Left hindlimb (tissue), 1 donor: Measurements from ENCODE around the gene PLD1.

Experiments
- DNase-seq: peaks from one replicate; pipeline ENCODE4 v3.0.0-alpha.2; 2018

PLD1 gene

DNA sequence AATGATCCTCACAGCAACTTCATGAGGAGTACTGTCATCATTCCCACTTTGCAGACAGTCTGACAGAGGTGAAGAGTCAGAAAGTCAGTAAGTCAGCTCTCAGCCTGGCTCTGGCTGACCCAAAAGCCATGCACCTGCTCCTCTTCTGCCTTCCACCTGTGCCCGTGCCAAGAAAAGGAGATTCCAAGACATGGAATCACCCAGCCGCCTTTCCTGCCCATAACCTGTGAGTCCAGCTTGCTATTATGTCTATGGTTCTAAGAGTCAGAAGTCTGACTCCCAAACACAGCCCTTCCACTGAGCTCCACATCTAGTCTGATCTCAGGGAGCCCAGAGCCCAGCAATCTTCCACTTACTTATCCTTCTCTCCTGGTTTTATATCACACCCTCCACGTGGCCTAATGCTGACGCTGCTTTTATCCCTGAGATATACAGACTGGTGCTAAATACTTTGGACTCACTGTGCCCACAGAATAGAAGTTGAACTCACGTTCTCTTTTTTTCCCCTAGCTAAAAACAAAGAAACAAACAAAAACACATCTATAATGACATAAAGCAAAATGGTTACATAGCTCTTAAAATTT lies 66.0 kb downstream of the PLD1 start:
- no peak for DNase-seq

DNA sequence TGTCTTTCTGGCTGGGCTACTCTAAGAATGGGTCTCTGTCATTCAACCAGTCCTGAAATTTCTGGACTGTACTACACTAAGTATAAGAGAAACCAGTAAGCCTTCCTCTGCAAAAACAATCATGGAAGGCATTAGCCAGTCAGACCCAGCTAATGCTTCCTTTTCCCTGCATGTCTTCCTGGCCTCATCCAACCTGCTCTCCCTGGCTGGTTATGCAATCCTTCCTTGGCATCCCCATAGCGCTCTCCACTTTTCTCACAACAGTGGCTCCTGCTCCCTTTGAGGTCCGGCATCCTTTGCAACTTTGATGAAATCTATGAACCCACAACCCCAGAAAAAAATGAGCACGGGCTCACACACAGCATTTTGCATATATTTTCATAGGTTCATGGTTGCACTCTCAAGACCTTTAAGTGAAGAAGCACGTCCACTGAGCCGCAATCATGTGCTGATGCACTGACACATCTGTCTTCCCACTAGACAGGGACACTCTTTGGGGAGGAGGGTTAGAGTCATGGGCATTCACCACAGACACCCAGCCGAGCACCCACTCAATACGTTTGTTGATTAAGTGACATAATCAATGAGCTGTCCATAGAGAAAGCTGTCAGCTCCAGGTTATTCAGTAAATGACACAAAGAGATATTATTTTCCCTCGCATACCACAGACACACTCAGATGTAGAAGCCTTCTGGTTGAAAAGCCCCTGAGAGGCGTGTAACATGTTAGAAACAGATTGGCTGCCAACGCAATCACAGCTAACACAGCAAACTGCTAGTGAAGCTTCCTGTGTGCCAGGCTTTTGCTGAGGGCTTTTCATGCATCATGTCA lies 66.7 kb downstream of the PLD1 start:
- no peak for DNase-seq

DNA sequence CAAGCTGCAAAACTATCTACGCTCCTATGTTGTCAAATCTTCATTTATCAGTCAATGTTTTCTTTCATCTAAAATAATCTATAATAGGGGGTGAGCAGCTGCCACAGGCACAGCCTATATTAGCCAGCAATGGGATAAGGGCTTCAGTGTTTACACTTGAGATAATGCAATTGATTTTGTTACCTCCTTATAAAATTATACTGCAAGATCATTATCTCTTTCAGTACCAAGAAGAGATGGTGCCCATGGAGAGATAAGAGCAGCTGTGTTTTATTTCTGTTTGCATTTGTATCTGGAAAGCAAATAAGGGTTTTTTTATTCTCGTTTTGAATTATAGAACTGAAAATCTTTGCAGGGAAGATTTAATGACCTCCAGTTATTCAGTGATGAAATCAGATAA lies 68.9 kb downstream of the PLD1 start:
- DNase-seq: no peak

DNA sequence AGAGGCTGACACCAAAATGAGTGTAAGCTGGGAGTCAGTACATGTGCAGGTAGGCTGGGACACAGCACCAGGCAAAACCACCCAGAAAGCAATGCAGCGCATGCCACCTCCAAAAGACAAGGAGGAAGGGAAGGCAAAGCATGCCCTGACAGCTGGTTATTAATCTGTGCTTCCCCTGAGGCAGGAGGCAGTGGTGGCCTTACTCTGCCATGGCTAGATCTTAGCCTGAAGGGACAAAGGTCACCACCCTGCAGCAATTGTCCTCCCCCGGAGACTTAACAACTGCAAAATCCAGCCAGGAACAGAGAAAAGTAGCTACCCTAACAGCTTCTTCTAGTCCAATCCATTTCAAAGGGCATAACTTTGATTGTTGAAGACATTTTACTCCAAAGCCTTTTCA lies 73.7 kb downstream of the PLD1 start:
- no peak for DNase-seq

DNA sequence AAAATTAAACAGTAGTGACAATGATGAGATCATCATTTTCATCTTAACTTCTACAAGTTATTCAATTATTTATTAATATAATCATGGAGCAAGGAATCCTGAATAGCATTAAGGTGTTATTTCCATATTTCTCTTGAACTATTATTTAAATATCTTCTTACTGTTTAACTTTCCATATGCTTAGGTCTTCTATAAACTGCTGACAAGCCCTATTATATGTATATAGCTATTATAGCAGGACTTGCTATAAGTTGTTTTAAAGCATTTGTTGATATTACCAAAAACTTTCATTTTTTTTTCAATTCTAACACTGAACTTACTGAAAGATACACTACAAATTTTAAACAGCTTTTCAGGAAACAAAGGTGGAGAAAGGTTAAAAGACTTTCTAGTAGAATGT lies 76.7 kb downstream of the PLD1 start:
- DNase-seq: no peak

DNA sequence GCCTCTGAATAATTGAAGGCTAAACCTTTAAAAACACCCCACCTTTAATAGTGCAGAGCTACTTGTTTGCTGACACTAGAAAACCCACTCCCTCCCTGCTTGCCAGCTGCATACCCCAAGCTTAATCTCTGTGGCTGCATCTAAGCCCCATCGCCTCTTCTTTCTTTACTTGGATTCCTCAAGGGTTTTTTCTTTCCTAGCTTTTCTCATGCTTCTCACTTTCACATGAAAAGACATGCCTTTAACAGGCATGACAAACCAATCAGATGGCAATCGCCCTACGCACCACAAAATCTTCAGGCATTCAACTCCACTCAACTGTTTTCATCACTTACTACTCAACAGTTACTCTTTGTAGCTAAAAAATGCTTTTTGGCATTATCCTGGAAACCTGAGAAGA lies 77.5 kb downstream of the PLD1 start:
- no peak for DNase-seq

DNA sequence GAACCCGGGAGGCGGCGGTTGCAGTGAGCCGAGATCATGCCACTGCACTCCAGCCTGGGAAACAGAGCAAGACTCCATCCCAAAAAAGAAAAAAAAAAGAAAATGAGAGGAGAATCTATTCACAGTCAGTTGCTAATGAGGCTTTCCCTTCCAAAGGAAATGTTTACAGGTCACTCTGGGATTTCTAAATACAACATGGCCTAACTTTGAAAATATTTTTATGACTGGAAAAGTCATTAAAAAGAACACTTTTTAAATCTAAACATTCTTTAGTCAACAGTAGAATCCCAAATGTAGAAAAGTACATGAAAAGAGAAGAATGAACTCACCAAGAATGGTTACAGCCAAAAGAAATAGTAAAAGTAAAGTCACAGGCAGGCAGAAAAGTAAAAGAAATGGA lies 78.6 kb downstream of the PLD1 start:
- DNase-seq: no peak

DNA sequence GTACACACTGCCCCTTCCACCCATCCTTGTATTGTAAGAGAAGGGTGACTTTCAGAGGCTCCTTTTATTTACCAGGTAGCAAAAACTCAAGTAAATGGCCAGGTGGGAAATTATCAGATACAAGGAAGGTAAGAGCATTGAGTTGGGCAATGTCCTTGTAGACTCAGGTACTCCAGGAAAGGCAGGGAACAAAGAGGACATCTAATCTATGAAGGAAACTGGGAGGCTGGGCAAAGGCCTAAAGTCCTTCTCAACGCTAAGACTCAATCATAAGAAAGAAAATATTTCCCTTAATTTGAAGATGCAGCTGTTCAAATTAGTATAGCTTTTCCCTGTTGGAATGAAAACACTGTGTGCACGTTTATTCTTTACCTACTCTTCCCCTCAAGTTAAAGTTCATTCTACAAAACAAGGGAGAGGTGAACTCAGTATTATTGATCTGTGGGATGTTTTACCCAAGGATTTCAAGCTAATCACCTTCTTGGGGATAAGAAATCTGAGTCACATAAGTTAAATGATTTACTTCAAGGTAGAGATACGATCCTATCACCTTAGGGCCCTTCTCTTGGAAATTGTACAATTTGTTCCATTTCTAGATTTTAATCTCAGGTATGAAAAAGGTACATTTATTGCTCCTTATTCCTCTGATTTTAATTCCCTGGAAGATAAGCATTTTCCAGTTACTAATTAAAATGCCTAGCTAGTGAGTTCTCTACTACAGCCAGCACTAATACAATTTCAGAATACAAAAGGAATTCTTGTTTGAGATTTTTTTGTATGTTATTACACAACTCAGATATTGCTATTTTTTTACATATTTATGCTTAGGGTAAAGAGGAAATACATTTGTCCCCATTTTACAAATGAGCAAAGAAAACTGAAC lies 80.6 kb downstream of the PLD1 start:
- no peak for DNase-seq

DNA sequence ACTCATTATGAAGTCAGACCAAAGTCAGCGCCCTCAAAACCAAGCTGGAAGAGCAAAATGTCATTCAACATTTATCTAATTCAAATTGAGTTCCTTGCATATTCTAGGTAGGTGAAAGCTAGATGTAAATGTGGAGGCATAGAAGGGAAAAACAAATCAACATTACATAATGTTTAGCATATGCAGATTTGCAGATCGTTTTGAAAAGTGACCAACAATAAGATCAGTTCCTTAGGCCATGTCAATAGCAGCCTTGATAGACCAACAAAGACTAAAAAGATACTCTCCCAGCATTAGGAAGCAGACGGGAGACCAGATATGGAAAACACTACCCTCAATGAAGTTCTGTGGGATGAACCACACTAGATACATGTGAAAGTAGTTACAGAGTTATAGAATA lies 83.0 kb downstream of the PLD1 start:
- no peak for DNase-seq

DNA sequence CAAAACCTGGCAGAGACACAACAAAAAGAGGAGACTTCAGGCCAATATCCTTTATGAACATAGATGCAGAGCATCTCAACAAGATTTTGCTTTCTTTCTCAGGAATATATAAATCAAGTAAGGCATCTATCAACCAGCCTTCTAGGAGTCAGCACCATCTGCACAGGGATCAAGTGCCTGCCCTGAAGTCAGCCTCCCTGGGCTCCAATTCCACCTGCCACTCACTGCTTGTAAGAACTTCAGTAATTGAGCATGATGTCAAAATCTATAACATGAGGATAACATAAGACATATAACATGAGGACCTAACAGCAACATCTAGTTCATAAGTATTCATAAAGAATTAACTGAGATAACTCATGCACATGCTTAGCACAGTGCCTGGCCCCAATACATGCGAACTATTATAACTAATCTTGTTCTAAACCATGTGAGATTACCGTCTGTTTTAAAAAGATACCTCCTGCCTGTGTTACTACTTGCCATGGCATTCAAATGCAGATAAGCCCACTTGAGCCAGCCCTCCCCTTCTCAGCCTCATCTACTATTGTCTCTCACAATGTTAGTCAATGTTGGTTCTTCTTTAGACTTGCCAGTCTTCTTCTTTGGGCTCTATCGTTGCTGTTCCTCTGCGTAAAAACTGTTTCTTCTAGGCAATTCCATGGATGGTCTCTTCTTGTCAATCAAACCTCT lies 91.6 kb downstream of the PLD1 start:
- DNase-seq: no peak

DNA sequence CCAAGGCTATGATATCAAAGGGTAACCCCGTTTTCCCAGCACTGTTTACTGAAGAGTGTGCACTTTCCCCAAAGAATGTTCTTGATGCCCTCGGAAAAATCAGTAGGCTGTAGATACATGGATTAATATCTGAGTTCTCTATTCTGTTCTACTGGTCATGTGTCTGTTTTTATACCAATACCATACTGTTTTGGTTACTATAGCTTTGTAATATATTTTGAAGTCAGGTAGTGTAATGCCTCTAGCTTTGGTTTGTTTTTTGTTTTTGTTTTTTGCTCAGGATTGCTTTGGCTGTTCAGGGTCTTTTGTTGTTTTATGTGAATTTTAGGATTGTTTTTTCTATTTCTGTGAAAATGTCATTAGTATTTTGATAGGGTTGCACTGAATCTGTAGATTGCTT lies 95.1 kb downstream of the PLD1 start:
- no peak for DNase-seq

DNA sequence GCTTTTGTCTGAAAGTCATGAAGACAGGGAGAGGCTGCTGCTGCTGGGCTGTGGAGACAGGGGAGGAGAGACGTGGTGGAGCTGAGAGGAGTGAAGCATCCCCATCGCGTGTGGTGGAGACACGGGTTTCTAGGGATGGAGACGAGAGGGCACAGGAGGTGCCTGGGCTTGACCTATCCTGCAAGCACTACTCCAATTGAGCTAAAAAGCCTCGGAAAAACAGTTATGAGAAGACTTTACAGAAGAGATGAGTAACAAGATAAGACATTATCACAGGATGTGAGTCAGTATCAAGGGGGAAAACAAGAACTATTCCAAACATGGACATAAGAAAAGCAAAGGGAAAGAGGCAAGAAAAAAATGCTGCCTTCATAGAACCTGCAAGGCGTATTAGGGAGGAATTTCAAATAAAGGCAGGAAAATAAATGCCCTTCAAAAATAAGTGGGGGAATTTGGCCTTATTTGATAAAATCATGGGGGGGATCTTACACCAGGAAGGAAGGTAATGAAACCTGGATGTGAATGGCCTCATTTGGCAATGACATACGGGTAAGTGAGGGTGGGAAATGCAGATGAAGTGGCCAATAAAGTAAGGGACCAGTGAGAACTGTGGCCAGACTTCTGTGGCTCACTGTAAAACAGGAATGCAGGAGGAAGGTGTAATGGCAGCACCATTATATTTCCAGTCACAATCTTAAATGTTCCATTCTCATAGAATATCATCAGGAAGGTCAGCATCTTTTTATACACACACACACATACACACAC lies 97.9 kb downstream of the PLD1 start:
- DNase-seq: no peak

DNA sequence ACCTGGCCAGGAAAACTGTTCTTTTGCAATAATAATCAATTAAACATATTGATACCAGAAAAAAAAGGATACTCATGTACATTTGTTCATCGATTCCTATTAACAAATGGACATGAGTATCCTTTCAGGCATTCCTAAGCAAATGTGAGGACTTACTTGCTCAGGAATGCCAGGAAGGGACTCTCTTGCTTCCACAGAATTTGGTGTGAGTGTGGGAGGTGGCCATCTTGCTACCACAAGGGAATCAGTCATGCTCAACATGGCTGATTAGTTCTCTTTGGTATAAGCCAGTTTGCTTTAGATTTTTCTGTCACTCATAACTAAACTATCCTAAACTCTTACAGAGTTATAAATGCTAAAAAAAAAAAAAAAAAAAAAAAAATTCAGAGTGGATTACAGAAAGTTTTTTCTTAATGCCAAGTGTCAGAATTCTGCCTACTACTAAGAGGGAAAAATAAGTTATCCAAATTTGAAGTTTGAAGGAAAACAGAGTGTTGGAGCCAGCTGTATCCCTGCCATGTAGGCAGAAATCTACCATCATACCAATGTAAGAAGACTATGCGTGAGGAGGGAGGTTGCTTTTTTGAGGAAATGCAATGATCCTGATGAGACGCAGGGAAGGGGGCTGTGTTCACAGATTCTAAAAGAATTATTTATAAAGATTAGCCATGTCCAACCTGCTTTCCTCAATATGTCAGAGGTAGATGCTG lies 98.7 kb downstream of the PLD1 start:
- DNase-seq: no peak

DNA sequence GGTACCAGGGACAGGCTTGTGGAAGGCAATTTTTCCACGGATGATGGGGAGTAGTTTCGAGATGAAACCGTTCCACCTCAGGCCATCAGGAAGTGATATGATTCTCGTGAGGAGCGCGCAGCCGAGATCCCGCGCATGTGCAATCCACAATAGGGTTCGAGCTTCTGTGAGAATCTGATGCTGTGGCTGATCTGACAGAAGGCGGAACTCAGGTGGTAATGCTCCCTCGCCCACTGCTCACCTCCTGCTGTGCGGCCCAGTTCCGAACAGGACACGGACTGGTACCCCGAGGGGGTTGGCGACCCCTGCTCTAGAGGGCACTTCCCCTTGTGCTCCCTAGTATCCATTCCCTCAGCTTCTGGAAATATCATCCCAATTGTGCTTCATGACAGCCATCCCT lies 99.9 kb downstream of the PLD1 start:
- no peak for DNase-seq

DNA sequence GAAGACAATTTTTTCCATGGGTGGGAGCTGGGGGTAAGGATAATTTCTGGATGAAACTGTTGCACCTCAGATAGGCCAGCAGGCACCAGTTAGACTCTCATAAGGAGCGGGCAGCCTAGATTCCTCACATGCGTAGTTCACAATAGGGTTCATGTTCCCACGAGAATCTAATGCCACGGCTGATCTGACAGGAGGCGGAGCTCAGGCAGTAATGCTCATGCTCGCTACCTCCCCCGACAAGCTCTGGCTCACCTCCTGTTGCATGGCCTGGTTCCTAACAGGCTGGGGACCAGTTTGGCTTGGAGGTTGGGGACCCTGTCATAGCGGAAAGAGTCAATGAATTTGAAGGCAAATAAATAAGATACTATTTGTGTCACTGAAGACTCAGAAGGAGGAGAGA lies 105.5 kb downstream of the PLD1 start:
- no peak for DNase-seq

DNA sequence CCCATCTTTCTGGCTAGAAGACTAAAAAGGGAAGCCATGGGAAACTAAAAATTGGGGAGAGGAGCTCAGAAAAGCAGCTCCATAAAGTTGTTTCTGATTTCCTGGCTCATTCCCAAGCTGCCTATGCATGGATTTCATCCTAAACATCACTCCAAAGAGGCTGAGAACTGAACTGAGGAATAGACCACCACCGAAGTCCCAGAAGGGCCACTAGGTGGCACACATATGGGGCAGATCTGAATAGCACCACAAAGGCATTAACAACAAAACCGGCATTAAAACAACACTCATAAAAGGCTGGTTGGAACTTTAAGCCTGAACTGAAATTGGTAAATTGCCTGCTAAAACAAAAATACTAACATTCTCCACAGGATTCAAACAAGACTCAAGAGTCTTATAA lies 106.3 kb downstream of the PLD1 start:
- DNase-seq: no peak

DNA sequence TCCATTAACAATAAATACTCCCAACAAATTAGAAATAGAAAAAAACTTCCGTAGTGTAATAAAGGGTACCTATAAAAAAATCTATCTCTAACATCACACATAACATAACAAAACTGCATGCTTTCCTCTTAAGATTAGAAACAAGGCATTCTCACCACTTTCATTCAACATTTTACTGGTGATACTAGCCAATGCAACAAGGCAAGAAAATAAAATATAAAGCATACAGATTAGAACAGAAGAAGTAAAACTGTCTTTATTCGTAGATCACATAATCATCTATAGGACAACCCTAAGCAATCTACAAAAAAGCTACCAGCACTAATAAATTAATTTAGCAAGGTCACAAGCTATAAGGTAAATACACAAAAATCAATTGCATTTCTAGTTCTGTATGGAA lies 107.1 kb downstream of the PLD1 start:
- DNase-seq: no peak

DNA sequence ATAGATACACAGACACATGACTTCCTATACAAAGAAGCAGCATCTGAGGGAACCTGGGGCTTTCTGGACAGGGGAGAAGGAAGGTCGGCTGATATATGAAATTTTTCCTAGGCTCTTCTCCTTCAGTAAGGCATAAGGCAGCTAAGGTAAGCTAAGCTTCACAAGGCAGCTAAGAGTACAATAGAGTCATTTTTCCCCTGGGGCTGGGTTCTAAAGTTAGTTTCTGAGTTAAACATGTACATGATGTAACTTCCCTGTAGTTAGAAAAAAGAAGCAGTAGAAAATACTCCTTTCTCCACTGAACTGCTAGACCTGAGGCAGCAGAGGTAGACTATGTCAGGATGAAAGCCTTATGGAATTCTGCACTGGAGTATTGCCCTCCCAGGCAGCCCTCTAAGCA lies 109.6 kb downstream of the PLD1 start:
- DNase-seq: no peak

DNA sequence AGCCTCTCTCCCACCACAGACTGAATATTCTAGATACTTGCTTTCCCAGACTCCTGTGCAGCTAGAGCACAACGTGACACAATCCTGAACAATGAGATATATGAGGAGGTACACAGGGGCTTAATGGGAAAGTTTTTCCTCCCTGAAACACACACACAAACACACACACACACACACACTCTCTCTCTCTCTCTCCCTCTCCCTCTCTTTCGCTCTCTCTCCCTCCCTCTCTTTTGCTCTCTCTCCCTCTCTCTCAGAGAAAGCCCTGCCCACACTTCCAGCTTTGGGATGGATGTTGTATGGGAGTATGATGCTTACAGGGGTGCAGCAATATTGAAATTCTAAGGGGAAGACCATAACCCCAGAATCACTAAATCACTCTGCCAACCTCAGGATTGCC lies 110.1 kb downstream of the PLD1 start:
- DNase-seq: no peak

DNA sequence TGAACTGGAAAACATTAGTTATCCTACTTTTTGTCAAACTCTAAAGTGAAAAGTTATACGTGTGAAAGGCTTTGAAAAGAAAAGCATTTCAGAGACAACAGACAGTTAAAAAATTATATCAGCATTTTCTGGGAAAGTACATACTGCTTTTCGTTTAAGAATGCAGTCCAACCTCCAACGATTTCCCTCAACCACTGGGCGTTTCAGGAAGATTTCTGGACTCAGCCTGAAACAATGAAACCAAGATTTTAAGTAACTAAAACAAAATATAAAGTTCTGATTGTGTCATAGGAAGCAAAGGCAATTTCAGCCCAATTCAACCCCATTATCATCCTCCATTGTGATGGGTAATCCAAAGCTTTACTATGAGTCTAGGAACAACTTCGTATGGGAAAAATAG lies 110.7 kb downstream of the PLD1 start:
- DNase-seq: no peak

DNA sequence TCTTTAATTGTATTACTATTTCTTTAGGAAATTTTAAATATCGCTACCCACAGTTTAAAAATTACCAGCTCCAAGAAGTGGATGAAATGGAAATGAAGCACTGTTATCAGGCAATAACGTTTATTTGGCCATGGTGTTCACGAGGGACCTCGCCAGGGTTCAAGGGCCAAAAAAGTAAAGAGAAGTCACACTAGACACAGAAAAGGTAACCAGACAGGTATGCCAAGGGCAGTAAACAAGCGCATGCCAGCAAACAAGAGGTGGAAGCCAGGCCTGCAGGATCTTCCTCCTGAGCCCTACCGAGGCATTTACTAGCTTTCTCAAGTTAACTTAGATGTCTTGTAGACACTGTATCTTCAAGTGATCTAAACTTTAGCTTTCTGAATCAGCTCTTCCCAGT lies 113.5 kb downstream of the PLD1 start:
- DNase-seq: no peak

DNA sequence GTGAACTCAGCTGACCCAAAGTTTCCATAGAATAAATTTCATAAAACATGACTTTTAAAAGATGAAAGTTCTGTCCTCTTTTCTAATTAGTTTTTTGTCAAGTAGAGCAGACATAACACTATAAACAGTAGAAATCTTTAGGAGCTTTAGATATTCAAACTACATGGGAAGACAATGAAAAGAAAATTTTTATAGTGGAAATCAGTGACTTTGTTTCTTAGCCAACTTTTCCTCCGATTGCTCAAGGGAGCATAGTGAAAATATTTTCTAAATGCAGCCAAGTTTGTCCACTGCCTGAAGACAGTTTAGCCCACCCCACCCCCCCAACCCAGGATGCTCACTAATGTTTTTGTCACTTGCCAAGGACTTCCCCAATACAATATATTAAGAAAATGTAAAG lies 114.9 kb downstream of the PLD1 start:
- no peak for DNase-seq
